Measurements from ENCODE around the gene SECISBP2.
A peak's percentile ranks its signal among the peaks of the same experiment; 100 is the strongest.

Gene SECISBP2

DNA sequence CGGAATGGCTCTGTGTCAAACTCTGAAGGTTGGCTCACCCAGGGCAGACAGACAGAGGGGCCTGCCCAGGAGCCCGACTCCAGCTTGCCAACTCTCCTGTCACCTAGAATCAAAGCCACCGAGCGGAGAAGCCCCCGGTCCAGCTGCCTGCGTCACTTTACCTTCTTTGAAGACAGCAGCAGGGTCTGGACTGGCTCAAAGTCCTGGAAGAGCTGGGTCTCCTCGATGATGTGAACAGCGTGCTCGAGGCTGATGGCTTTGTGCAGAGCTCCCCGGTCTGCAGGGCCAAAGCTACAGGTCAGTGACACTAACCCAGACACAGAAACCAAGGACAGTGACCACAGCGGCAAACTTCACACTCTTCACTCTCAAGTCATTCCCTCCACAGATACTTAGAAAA is 67.9 kb downstream of the SECISBP2 start:
- no peak for DNase-seq

DNA sequence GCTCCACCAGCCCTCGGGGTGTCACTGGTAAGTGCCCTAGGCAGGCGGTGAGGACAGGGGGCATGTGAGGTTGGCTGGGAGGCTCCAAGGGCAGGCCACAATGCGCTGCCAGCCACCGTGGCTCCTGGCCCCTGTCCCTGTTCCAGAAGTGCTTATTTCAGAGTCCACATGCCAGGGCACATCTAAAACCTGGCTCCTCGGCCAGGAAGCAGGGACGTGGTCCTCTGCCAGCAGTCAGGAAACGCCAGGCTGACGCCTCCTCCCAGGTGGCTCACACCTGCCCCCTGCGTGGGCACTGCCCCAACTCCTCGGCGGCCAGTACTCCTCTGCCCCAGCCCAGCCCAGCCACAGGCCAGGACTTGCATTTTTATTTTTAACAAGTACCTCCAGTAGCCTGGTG is 68.5 kb downstream of the SECISBP2 start:
- DNase-seq, result no peak

DNA sequence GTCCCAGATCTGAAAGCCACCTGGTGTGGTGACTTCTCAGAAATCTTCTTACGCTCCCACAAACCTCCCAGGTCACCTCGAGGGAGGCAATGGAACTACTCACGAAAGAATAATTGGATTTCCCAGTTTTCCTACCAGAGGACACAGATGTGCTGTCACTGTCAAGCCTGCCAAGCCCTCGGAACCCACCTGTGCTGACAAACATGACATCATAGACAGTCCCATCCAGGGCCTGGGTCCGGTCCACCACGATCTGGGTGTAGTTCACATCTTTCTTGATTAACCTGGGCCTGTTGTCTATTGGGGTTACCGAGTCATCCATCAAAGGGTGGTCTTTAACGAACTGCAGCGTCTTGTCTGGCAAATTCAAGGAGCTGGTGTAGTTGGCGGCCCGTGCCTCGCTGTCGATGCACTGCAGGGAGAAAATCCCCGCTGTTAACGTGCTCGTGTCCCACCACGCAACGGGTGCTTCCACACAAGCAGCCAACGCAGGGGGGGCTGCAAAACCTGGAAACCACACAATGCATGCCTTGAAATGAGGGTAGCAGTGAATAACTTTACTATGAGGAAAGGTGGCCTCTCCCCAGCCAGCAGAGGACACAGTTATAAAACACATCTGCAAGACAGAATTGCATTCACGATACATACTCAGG is 69.0 kb downstream of the SECISBP2 start:
- DNase-seq, result no peak

DNA sequence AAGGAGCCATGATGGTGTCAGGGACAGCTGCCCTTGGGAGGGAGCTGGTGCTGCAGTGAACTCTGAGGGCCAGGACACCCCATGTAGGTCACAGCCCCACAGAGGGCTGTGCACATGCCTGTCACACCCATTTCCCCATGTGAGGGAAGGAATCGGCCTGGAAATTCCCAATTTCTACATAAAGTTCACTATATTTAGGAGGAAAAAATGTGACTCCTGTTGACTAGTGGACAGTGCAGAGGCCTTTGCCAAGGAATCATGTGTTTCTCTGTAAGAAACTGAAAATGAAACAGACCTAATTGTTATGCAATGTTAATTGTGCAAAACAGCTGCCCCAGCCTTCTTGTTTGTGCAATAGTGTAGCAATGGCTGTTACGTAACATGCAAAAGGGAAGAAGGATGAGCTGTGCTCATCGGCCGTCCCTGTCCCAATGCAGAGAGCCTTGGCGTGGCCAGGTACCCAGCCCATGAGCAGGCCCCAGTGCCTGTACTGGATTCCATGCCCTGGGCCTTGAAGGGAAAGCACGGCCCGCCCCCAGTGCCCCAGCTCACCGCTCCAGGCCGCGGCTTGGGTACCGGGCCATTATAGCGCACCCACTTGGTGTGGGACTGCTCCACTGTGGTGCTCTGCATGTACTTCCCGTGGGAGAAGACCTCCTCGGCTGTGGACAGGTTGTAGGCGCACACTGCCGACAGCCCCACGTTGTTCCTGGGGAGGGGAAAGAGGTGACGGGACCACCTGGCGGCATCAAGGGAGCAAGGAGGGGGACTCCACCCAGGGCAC is 70.0 kb downstream of the SECISBP2 start:
- no peak for DNase-seq

DNA sequence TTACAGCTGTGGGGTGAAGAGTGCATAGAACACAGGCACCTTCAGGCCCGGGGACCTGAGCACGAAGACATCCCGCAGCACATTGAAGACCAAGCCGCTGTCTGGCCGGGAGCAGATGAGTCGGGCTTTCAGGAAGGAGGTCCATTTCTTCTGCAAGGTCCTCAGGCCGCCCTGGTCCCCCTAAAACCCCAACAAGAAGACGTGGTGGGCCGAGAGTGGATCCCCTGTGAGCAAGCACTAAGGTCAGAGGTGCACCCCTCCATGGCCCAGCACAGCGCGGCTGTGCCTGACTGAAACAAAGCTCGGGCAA is 70.5 kb downstream of the SECISBP2 start:
- no peak for DNase-seq

DNA sequence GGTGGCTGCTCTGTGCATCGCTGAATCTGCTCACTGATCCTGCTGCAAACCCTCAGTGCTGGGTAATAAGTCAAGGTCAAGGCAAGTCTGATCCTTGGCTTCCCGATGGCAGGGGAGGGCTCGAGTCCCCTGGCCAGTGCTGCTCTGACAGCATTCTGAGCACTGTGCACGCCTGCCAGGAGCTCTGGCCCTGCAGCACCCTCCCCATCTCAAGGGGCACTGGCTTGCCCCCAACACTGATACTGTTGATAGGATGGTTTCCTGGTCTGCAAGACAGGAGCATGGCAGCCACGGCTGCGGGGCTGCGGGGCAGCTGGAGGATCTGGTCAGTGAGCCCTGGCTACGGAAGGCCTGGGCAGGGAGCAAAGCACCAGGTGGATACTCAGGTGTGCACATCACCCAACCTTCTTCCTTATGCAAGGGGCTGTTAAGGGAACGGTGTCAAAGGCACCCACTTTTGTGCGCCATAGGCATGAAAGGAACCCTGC is 71.8 kb downstream of the SECISBP2 start:
- DNase-seq, result no peak

DNA sequence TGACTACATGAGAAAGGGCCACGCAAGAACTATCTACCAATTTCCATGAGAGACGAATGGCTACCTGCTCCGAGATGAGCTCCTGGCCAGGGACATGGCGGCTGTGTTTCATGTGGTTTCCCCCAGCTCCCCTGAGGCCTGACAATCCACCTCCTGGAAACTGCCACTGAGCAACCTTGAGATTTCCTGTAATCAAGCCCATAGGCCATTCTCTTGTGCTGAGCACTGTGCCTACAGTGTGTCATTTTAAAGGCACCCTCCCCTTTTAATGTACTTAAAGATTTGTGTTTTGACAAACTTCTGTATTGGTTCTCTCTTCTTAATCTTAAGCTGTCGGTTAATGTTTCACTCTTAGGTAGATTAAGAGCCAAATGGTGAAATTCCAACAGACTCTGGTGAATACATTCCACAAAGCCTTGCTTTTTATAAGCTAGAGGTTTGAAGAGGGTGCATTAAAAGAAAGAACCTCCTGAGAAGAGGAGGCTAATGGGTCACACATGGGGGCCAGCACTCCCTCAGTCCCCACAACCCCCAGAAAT is 72.3 kb downstream of the SECISBP2 start:
- no peak for DNase-seq

DNA sequence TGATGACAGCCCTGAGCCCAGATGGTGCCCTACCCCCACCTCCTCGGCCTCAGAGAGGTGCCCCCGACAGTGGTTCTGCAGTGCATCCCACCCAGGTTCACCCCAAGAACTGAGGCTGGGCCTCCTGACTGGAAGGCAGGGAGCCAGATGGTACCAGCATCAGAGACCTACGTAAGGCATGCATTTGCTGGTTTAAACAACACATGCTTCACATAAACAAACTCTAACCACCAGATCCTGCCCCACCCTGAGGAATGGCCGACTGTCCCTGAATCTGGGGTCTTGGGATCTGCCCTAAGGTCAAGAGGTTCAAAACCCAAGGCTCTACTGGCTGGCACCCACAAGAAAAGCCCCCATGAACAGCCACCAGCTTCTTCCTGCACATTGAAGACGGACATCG is 73.3 kb downstream of the SECISBP2 start:
- no peak for DNase-seq

DNA sequence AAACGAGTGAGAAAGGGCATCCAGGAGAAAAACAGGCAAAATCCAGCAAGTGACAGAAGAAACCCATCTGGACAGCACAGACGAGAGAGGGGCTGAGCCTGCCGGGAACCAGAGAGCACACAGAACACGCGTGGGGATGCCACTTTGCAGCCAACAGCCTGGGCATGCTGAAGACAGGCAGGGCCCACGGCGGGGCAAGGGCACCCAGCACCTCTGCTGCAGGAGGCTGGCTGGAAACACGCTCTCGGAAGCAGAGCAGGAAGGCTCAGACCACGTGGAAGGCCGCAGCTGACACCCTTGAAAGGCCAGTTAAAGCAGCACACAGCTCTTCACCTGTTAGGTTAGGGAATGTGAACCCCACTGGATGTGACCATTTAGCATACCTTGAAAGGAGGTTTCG is 76.1 kb downstream of the SECISBP2 start:
- no peak for DNase-seq

DNA sequence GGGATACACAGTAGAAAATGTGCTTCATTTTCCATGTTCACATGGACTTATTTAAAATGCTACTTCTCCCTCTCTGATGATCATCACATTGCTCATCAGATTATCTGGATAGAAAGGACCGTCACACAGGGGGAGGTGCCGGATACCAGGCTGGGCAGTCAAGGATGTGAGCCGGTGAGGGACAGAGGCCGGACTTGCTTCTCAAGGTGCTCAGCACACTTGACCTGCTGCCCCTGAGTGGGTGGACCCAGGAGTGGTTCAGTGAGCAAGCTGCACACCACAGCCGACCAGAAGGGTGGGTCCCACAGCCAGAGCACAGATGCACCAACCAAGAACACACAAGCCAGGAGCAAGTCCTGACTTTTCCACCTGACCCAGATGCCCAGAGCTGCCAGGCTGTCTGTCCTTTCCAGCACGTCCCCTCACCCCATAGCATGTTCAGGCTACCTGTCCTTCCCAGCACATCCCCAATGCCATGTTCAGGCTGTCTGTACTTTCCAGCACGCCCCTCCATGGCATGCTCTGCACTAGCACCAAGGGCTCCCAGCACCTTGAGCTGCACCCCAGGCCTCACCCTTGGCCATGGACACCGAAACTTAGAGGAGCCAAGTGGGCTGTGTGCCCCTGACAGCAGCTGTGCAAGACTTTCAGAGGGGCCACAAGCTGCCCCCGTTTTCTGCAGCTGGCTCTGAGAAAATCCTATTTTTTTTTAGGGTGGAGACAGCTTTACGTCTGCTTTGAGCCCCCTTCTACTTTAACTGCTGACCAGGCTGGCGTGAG is 77.8 kb downstream of the SECISBP2 start:
- DNase-seq, result no peak

DNA sequence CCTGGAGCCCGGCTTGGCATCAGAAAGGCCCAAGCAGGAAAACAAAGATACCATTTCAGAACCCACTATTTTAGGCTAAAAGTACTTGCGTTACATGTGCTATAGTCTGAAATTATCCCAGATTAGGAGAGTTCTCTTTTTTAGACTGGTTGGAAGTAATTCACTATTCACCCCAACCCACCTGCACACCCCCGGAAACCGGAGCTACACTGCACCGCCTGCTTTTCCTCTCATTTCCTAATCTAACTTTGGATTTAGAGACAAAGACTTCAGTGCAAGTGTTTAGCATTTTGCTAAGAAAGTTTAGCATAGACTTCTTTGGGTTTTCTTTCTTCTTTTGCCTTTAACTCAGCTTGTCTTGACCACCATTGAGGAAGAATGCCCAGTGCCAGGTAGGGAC is 79.2 kb downstream of the SECISBP2 start:
- no peak for DNase-seq

DNA sequence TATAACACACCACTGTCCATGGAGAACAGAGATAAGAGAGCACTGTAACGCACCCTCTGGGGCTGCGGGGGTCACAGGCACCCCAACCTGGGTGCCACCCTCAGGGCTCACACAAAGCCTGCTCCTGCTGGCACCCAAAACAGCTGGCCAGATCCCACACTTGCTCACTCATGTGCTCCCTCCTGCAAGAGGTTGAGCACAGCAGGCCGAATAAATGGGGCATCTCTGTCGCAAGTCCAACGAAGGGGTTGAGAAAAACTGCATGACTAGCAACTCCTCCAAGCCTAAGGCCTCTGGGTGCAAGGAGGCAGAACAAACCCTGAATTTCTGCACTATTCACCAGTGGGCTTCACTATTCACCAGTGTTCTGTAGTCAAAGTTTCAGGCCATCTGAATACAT is 80.3 kb downstream of the SECISBP2 start:
- no peak for DNase-seq

DNA sequence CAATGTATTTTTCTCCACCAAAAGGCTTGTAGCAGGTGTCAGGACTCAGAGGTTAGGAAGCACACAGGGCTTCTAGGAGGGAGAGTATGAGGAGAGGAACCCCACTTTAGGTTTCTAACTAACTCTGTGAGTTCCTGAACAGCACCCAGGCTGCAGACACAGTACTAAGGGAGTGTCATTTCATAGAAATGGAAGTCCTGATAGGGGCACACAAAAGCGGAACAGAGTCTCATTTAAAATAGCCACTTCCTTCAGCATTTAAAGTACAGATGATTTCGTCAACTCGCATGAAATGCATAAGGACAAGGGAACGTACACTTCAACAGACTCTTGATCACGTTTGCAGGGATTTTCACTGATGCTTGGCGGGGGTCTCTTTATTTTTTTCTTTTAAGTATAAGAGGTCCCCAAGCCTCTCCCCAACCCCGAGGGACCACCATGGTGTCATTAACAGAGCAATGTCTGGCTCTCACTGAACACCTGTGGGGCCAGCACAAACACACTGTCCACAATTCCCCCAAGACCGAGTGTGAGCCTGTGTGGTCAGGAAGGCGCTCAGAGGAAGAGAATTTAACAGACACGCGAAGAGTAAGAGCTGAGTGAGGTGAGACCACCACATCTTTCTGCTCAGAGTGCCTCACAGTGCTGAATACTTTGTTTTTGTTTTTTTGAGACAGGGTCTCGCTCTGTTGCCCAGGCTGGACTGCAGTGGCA is 82.3 kb downstream of the SECISBP2 start:
- no peak for DNase-seq

DNA sequence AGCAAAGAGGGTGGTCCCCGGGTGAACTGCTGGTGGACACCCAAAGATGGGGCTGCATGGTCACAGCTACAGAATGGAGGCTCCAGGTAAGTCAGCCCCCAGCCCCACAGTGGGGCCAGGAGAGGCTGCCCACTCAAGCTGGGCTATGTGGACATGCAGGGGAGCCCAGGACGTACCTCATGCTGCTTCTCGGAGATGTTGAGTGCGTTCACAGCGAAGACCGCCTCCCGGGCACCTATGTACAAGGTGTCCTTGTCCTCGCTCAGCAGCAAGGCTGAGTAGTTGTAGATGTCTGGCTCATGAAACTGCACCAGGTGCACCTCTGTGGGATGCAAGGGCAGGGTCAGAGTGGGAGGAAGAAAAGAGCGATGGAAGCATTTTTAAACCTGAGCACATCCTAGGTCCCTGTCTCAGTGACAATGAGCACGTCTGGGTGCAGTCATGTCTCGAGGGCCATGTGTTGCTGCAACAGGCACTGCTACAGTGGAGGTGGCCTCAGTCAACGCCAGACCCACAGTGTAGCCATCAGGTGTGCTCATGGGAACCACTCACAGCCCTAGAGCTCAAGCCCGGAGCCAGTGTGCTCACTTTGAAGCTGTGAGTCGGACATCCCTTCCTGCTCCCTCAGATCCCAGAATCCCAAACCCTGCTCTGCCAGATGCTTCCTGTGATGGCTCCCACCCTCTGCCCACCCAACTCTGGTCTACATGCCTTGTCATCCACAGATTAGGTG is 84.6 kb downstream of the SECISBP2 start:
- no peak for DNase-seq

DNA sequence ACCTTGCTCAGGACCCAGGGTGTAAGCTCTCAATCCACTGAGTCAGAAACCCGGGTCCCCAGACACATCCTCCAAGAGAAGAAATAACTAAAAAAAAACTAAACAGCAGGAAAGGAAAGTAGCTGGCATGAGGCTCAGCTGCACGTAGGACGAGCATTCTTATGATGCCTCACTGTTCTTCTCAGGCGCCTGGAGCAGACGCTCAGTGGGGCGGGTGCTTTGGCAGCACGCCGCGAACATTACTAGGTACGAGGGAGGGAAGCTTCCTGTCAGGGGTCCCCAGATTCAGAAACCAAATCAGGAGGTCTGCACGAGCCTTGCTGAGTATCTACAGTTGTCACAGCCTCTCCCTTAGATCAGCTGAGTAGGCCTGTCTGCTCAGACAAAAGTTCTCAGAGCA is 85.8 kb downstream of the SECISBP2 start:
- DNase-seq, result no peak

DNA sequence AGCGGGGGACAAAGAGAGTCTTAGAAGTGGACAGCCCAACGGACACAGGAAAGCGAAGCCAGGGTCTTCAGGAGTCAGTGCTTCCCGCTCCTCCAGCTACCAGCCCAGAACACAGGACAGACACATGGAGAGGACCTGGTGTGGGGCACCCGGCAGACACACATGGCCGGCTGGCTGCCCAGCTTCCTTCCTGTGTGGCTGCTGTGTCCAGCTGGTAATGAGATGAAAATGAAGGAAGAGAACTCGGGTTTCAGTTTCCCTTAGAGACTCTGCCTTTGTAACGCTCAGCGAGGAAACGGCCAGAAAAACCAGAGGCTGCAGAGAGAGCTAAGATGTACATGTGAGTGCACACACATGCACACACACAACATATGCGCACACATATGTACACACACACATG is 87.5 kb downstream of the SECISBP2 start:
- no peak for DNase-seq

DNA sequence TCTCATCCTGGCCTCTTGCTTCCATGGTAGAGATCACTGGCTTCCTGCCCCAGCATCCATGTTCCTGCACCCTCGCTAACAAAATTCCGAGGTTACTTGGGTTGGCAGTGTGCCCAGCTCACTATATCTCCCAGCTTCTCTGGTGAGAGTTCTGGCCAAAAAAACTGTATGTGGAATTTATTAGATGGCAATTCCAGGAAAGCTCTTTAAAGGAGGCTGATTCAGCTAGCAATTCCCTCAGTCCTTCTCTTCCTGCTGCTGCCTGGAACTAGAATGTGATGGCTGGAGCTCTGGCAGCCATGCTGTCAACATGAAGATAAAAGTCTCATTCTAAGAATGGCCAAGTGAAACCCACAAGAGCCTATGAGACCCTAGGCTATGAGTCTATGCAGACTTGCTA is 88.8 kb downstream of the SECISBP2 start:
- no peak for DNase-seq

DNA sequence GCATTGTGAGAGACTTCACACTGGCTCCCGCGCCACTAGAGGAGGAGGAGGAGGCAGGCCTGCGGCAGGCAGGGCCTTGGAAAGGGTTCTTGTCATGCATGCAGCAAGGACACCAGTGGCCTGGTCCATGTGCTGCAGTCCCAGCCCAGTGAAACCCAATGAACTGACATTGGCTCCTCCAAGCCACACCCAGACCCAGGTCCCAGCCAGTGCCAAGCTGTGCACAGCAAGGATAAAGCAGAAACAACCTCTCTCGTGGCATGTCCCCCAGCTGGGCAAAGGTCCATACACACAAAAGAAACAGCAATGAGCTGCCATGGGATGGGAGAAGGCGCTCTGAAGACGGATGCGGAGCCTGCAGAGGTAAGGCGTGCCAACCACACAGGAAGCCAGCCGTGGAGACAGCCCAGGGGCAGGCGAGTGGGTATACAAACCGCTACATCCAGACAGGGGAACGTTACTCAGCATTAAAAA is 90.4 kb downstream of the SECISBP2 start:
- peak; percentile 59 to 70 for DNase-seq
